GM18517 (cell line): ENCODE measurements around the gene SORBS1.

Experiments
- ATAC-seq: cut with Tn5 transposase; IDR thresholded peaks from one replicate; pipeline ENCODE4 v1.9.1; 2021; ENCODE audit warnings: mild to moderate bottlenecking, moderate library complexity; ENCODE audit not compliant: unreplicated experiment

SORBS1 gene

GRCh38 chr10:95561177-95561863 lies at the start of gene SORBS1:
Gene SORBS1, minus strand, starts transcription at chr10:95561371. Its CDS starts 120,236 bp downstream, at chr10:95441135.
- ATAC-seq, result peak; percentile 99

GRCh38 chr10:95610727-95611126 lies 49.6 kb upstream of the SORBS1 start:
- no peak for ATAC-seq

- no peak for ATAC-seq
Observed at GRCh38 chr10:95606922-95607321, 45.8 kb upstream of the SORBS1 start.

GRCh38 chr10:95605163-95605562 lies 44.0 kb upstream of the SORBS1 start:
- no peak for ATAC-seq

GRCh38 chr10:95604630-95605029 lies 43.5 kb upstream of the SORBS1 start:
- ATAC-seq, result no peak

GRCh38 chr10:95602382-95602781 lies 41.2 kb upstream of the SORBS1 start:
- ATAC-seq, result no peak

GRCh38 chr10:95601116-95601719 lies 40.0 kb upstream of the SORBS1 start:
- no peak for ATAC-seq

GRCh38 chr10:95600158-95600557 lies 39.0 kb upstream of the SORBS1 start:
- no peak for ATAC-seq

- no peak for ATAC-seq
Observed at GRCh38 chr10:95597788-95598187, 36.6 kb upstream of the SORBS1 start.

GRCh38 chr10:95588025-95588424 lies 26.9 kb upstream of the SORBS1 start:
- ATAC-seq, result no peak

GRCh38 chr10:95579835-95580535 lies 18.8 kb upstream of the SORBS1 start:
- no peak for ATAC-seq

- ATAC-seq, result no peak
Observed at GRCh38 chr10:95579292-95579691, 18.1 kb upstream of the SORBS1 start.

- ATAC-seq, result no peak
Observed at GRCh38 chr10:95578619-95579018, 17.4 kb upstream of the SORBS1 start.

- ATAC-seq, result no peak
Observed at GRCh38 chr10:95574649-95575365, 13.6 kb upstream of the SORBS1 start.

- ATAC-seq, result no peak
Observed at GRCh38 chr10:95573964-95574604, 12.9 kb upstream of the SORBS1 start.

GRCh38 chr10:95573527-95573926 lies 12.4 kb upstream of the SORBS1 start:
- no peak for ATAC-seq

GRCh38 chr10:95572131-95572820 lies 11.1 kb upstream of the SORBS1 start:
- no peak for ATAC-seq

- no peak for ATAC-seq
Observed at GRCh38 chr10:95571390-95571789, 10.2 kb upstream of the SORBS1 start.

GRCh38 chr10:95569368-95569767 lies 8.2 kb upstream of the SORBS1 start:
- no peak for ATAC-seq

- no peak for ATAC-seq
Observed at GRCh38 chr10:95567903-95568630, 6.9 kb upstream of the SORBS1 start.
